ENCODE results near the gene RPTOR. TPM values are rescaled to one million over a fixed set of nuclear protein-coding genes. Genes with fewer than 3 reads are reported as not detected.

RPTOR gene
- polyA plus RNA-seq, 1 donor (not counting 4 experiments of a cell fraction or from before 2014, with no cell fraction given): 4.0 TPM

- TF ChIP-seq EZH2 (IDR thresholded peaks at IDR 0.05; ENCODE audit: low read length) (no peak), CTCF (optimal IDR thresholded peaks at IDR 0.05 in 1 of 3, IDR thresholded peaks at IDR 0.05 in 1 of 3, conservative IDR thresholded peaks at IDR 0.05 in 1 of 3; ENCODE audit: extremely low read depth in 1 of 3, insufficient read depth in 2 of 3, low read length in 3 of 3) (no peak)
- no peak overlapping the region for H2AFZ ChIP-seq (ENCODE audit: control insufficient read depth, low read length)
- H3K9ac ChIP-seq (ENCODE audit: control insufficient read depth, extremely low read depth, insufficient read depth, low read length): no peak overlapping the region
- H3K36me3 ChIP-seq (ENCODE audit: control insufficient read depth in 2 of 2, extremely low read depth in 1 of 2, insufficient read depth in 2 of 2, low read length in 2 of 2): no peaks in the 10 kb centered on the region
- FAIRE-seq: no peak
- no peaks in the 10 kb centered on the region for H3K79me2 ChIP-seq (ENCODE audit: control insufficient read depth, insufficient read depth, low read length)
- no peak for DNase-seq (ENCODE audit: low read depth, low spot score)
- H3K9me3 ChIP-seq (ENCODE audit: control insufficient read depth, low read depth, low read length): no peaks in the 10 kb centered on the region
- H3K27ac ChIP-seq (ENCODE audit: control insufficient read depth, insufficient read depth, low read length): no peak overlapping the region
- H3K4me1 ChIP-seq (ENCODE audit: control insufficient read depth, extremely low read depth, insufficient read depth, low read length): peaks cover 2% of the 10 kb centered on the region
- H4K20me1 ChIP-seq (ENCODE audit: control insufficient read depth, extremely low read depth, insufficient read depth, low read length): no peaks in the 10 kb centered on the region
- no peak overlapping the region for H3K4me2 ChIP-seq (ENCODE audit: control insufficient read depth, extremely low read depth, insufficient read depth, low read depth, low read length)
- peaks cover 10% of the 10 kb centered on the region for H3K27me3 ChIP-seq (ENCODE audit: control insufficient read depth, extremely low read depth, insufficient read depth, low read length)
- dilution Hi-C loops (cut with MboI; ENCODE audit: extremely low pct_ligation_motif_present, low sequenced_read_pairs): no loop called here
- no peak overlapping the region for H3K4me3 ChIP-seq (ENCODE audit: control insufficient read depth in 2 of 3, extremely low read depth in 1 of 3, insufficient read depth in 2 of 3, low read depth in 1 of 3, low read length in 3 of 3)
- H3K9me1 ChIP-seq (ENCODE audit: control insufficient read depth, extremely low read depth, insufficient read depth, low read length): no peaks in the 10 kb centered on the region
These were observed 35.3 kb upstream of the RPTOR start for GRCh38 chr17:80509311-80509710.

- Histone ChIP-seq H3K9me3 (ENCODE audit: control insufficient read depth, low read depth, low read length) (no peaks in the 10 kb centered on the region), H3K27ac (ENCODE audit: control insufficient read depth, insufficient read depth, low read length) (no peak overlapping the region), H2AFZ (ENCODE audit: control insufficient read depth, low read length) (no peak overlapping the region), H3K79me2 (ENCODE audit: control insufficient read depth, insufficient read depth, low read length) (no peaks in the 10 kb centered on the region), H4K20me1 (ENCODE audit: control insufficient read depth, extremely low read depth, insufficient read depth, low read length) (no peaks in the 10 kb centered on the region), H3K4me3 (ENCODE audit: control insufficient read depth in 2 of 3, extremely low read depth in 1 of 3, insufficient read depth in 2 of 3, low read depth in 1 of 3, low read length in 3 of 3) (no peak overlapping the region), H3K4me1 (ENCODE audit: control insufficient read depth, extremely low read depth, insufficient read depth, low read length) (peaks cover 1% of the 10 kb centered on the region), H3K4me2 (ENCODE audit: control insufficient read depth, extremely low read depth, insufficient read depth, low read depth, low read length) (no peak overlapping the region), H3K36me3 (ENCODE audit: control insufficient read depth in 2 of 2, extremely low read depth in 1 of 2, insufficient read depth in 2 of 2, low read length in 2 of 2) (no peaks in the 10 kb centered on the region), H3K9ac (ENCODE audit: control insufficient read depth, extremely low read depth, insufficient read depth, low read length) (no peak overlapping the region), H3K27me3 (ENCODE audit: control insufficient read depth, extremely low read depth, insufficient read depth, low read length) (peaks cover 10% of the 10 kb centered on the region), H3K9me1 (ENCODE audit: control insufficient read depth, extremely low read depth, insufficient read depth, low read length) (no peaks in the 10 kb centered on the region)
- DNase-seq (ENCODE audit: low read depth, low spot score): no peak
- TF ChIP-seq EZH2 (IDR thresholded peaks at IDR 0.05; ENCODE audit: low read length) (no peak), CTCF (optimal IDR thresholded peaks at IDR 0.05 in 1 of 3, IDR thresholded peaks at IDR 0.05 in 1 of 3, conservative IDR thresholded peaks at IDR 0.05 in 1 of 3; ENCODE audit: extremely low read depth in 1 of 3, insufficient read depth in 2 of 3, low read length in 3 of 3) (no peak)
- FAIRE-seq: no peak
- dilution Hi-C loops (cut with MboI; ENCODE audit: extremely low pct_ligation_motif_present, low sequenced_read_pairs): no loop called here
These were observed 34.5 kb upstream of the RPTOR start for GRCh38 chr17:80510132-80510531.

All from keratinocyte (primary cell).